Activated CD8-positive, alpha-beta memory T cell treated with anti-CD3 and anti-CD28 coated beads for 36 hours (primary cell): ENCODE results near the gene DNAJC5. TPM values are rescaled to one million over a fixed set of nuclear protein-coding genes. Genes with fewer than 3 reads are reported as not detected.
"Not testable (repeated sequence)": the region's sequence is repeated elsewhere in the genome, so short reads cannot be mapped to it uniquely, and the experiment has no call there.

Experiments
- CTCF ChIA-PET: fragments of 350-600 bp; sonication (Branson Sonifier 250); formaldehyde crosslinking; loops from one replicate; lab custom pipeline; 2021; ENCODE audit warnings: antibody characterized with exemption; lab: Charles Lee
- POLR2A ChIA-PET: fragments of 350-600 bp; sonication (Branson Sonifier 250); formaldehyde crosslinking; loops from one replicate; lab custom pipeline; 2021; ENCODE audit warnings: antibody characterized with exemption; lab: Charles Lee
- total RNA-seq, 2 experiments: library from RNA; stranded (reverse); gene quantifications; one replicate each; pipeline ENCODE4 v1.2.3, GENCODE V29; 2021

DNAJC5 gene
- total RNA-seq, 2 experiments from 2014 or later: 40.3 TPM

DNA sequence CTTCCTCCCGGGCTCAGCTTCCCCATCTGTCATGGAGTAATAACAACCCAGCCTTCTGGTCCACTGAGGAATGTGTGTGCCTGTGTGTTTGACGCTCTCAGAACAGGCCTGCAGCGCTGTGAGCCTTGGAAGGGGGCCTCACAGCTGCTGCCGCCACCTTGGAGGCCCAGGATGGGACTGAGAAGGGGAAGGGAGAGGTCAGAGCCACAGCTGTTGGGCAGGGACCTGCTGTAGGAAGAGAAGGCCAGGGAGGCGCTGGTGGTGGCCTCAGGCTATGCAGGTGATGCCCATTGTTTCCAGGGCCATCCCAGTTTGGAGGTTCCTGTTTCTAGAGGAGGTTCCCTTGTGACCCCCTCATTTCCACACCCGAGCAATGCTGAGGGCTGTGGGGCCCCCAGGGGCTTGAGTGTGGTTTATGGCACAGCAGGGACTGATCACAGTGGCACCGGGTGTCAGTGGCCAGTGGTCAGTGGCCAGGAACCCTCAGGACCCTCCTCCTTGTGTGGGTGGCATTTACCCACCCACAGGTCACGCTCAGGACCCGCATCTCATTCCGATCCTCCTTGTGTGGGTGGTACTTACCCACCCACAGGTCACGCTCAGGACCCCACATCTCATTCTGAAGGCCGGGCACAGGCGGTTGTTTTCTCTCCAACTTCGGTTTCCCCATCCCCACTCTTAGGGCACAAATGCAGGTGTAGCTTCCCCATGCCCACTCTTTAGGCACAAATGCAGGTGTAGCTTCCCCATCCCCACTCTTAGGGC, 15.8 kb upstream of the DNAJC5 start:
- ChIA-PET POLR2A (no interaction called here), CTCF (interaction anchor here (0.6 kb wide), 1 partner anchor 383 kb away, joined by 4 read pairs; no protein-coding TSS in a partner anchor)

DNA sequence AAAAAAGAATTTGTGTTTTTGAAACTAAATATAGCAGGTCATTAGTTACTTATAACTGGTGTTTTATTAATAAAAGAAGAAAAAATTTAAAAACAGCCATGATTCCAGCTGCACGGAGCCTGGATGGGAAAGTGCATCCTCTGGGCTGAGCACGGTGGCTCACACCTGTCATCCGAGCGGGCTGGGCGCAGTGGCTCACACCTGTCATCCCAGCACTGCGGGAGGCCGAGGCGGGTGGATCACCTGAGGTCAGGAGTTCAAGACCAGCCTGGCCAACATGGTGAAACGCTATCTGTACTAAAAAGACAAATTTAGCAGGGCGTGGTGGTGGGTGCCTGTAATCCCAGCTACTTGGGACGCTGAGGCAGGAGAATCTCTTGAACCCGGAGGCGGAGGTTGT, 14.0 kb upstream of the DNAJC5 start:
- CTCF ChIA-PET: not testable (repeated sequence)
- POLR2A ChIA-PET: interaction anchor here (0.6 kb wide), 1 partner anchor 14 kb away, joined by 3 read pairs; no protein-coding TSS in a partner anchor

DNA sequence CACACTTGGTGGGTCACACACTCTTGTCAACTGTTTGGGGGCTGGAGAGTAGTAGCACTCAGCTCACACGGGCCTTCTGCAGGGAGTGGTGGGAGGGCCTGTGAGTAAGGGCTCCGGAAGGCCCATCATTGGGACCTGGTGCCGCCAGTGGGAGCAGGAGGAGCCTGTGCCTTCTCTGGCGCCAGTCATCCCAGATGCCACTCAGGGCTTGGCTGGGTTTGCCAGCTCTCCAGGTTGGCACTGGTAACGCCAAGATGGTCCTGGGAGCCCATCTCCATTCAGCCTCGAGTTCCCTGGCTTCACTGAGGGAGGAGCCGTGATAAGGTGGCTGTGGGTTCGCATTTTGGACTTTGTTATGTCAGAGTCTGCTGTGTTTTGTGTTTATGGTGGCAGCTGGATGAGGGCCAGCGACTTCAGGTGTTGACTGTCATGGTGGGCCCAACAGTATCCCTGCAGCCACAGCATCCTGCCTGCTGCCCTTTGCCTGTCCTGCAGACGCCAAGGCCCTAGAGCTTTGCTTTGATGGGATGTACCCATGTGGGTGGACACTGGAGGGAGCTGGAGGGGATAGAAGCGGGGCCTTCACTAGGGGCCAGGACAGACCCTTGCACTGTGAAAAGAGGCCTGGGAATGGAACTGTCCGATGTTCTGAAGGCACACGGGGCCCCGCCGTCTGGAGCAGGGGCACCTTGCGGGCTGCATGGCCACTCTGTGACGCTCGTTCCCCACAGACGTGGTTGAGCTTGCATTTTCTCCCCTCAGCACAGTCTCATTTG, 13.3 kb upstream of the DNAJC5 start:
- CTCF ChIA-PET: no interaction called here
- POLR2A ChIA-PET: interaction anchor here (0.5 to 0.6 kb wide), 3 partner anchors 15 to 361 kb away, joined by 3 to 4 read pairs (median 3); no protein-coding TSS in a partner anchor

DNA sequence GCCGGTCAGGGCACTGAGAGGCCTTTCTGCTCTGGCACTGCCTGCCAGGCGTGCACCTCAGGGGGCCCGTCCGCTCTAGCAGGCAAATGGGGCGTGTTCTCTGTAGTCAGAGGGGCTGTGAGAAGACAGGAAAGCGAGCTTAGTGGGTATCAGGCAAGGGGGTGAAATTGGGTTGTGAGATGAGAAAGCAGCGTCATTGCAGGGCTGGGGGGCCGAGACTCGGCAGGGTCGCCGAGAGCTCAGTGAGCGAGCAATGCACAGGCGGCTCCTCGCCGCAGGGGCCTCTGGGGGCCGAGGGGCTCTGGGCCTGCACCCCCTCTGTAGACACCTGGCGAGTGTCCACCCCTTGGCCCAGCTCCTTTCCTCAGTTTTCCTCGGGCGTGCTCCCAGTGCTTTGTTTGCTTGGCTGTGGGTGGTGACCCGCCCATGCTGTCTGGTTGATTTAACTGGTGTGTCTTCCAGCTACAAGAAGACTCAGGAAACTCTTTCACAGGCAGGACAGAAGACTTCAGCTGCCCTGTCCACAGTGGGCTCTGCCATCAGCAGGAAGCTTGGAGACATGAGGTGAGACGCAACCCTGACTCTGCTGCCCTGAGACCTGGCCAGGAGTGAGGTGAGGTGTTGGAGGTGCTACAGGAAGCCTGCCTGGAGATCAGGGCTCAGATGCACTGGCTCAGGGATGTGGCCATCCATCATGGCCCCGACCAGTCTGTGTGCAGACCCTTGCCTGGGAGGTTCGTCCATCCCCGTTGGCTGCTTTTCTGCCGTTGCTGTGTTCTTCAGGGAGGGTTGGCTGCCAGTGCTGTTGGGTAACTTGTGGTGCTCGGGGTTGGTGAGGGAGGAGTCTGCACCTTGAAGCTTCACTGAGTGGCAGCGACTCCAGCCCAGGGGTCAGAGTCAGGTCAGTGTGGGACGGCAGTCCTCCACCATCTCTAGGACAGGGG, 12.4 kb upstream of the DNAJC5 start:
- ChIA-PET POLR2A (interaction anchor here (0.5 to 0.6 kb wide), 2 partner anchors 64 to 361 kb away, joined by 3 to 4 read pairs; no protein-coding TSS in a partner anchor), CTCF (no interaction called here)

DNA sequence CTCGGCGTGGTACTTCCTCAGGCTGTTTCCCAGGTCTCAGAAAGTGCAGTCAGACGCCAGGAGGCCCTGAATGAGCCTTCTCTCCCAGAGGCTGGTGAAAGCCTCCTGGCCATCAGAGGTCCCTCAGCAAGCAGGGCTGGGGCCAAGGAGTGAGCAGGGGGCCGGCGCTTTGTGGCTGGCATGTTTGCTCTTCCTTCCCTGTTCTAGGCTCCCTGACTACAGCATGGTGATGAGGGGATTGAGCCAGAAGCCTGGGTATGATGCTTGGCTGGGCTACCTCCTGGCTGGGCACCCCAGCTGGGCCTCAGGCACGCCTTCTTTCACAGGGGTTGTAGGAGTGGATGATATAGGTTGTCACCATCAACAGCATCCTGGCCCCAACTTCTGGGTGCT, 11.7 kb upstream of the DNAJC5 start:
- CTCF ChIA-PET: no interaction called here
- POLR2A ChIA-PET: no interaction called here

DNA sequence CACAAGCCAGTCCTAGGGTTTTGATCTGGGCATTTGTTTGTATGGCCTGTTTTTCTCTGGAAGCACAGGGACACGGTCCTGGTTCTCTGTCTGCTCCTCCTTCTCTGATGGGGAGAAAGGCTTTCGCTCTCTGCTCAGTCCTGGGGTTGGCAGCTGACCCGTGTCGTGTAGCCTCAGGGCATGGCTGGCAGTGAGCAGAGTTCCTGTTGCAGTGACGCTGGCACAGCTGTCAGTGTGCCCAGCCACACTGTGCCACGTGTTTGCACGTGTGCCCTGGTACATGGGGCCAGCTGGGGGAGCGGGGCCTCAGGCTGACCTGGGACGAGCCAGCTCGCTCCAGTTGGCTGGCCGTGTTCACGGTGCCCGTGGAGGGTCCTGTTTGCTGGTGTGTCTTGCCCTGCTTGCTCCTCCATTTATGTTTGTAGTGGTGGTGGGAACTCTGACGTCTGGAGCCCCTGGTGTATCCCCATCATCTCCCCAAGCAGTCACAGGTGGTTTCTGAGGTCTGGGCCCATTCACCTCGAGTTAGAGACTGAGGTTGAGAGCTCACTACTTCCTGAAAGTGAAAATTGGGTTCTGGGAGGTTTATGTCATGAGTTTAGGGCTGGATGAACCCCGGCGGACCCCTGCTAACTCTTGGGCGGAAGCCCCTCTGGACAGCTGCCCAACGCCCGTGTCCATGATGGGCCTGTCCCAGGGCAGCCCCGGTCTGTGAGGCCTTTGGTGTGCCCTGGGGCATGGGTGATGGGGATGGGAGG, 10.2 kb upstream of the DNAJC5 start:
- ChIA-PET POLR2A (no interaction called here), CTCF (interaction anchor here (0.7 kb wide), 1 partner anchor 166 kb away, joined by 3 read pairs; no protein-coding TSS in a partner anchor)

DNA sequence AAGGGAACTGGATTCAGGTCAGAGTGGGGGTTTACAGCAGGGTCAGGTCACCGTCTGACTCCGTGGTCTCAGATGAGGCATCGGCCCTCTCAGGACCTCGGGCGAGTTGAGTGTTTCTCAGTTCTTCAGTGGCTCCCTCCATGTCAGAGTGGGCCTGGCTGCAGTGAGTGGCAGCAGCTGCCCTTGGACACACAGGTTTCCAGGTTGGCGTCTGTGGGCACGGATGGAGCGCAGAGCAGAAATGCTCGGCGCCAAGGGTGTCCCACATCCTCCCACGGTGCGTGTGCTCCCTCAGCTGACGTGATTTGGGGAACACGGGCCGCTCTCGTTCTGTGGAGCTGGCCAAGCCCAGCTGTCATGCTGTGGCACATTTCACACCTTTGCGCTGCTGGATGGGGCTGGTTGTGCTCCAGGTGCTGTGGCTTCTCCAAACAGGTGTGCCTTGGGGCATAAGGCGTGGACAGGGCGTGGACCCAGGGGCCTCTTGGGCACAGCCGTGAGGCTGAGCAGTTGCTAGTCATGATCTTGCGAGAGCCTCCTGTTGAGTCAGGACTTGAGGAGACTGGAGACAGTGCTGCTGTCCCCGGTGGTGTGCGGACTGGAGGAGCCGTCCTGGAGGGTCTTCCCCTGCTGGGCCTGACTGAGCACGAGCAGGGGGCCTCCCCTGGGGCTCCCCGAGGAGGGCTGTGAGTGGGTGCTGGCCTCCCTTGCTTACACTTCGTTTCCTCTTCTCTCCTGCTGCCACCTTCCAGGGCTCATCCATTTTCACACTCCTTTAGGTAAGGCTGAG, 9.5 kb upstream of the DNAJC5 start:
- ChIA-PET POLR2A (no interaction called here), CTCF (interaction anchor here (0.7 kb wide), 1 partner anchor 165 kb away, joined by 3 read pairs; no protein-coding TSS in a partner anchor)

DNA sequence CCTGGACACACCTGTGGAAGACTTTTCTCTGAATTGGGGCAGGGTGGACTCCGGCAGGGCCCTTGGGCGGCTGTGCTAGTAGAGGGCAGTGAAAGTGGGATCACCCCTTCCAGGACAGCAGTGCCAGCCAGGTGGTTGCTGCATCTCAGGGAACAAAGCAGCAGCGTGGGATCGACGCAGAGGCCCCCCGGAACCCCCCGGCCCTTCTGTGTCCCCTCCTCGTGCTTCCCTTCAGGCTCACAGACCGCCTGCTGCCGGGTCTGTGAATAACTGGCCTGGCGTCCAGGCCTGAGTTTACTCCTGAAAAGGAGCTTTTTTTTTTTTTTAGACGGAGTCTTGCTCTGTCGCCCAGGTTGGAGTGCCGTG, 8.9 kb upstream of the DNAJC5 start:
- ChIA-PET CTCF (no interaction called here), POLR2A (no interaction called here)

DNA sequence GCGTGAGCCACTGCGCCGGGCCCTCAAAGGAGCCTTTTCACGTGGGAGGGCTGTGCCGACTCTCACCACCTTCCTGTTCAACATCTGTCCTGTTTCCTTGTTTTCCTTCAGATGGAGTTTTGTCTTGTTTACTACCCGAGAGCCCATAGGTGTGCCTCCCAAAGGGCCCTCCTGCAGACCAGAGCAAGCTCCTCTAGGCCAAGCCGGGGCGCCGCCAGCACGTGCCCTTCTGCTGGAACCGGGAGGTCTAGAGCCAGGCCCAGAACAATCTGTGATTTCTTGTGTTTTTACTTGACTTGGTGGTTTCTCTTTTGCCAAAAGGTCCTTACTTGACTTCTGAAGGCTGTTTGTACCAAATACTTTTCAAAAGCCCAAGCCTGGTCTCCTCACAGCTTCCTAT, 8.0 kb upstream of the DNAJC5 start:
- POLR2A ChIA-PET: no interaction called here

DNA sequence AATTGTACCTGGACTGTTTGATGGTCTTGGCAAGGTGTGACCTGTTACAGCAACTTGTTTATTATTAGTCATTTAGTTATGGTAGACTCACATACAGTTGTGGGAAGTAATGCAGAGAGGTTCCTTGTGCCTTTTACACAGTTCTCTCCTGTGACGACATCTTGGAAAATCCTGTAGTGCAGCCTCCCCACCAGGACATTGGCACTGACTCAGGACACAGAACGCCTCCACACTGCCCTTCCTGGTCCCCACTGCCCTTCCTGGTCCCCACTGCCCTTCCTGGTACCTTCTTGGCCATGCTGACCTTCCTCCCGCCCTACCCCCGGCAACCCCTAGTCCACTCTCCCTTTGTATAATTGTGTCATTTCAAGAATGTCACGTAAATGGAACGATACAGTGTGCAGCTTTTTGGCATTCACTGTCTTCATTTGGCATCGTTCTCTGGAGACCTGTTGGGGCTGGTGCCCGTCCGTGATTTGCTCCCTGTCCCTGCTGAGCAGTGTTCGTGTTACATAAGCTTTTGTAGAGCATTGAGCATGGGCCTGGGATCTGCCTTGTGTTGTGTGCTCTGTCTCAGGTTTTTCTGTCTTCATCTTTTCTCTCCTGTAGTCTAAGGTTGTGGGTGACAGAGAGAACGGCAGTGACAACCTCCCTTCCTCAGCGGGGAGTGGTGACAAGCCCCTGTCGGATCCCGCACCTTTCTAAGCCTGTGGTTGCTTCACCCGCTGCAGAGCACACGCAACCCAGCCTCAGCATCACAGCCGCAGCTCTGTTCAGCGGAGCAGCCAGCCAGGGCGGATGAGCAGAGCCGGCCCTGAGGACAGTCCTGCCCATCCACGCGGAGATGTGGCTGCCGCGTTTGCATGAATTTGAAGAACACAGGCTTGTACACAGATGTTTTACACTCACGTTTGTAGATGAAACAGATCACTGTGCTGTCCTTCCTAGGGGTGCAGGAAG, 5.4 kb upstream of the DNAJC5 start:
- ChIA-PET POLR2A (no interaction called here), CTCF (no interaction called here)

More for the DNA sequence above, 8.0 kb upstream of the DNAJC5 start:
- CTCF ChIA-PET: no interaction called here

DNA sequence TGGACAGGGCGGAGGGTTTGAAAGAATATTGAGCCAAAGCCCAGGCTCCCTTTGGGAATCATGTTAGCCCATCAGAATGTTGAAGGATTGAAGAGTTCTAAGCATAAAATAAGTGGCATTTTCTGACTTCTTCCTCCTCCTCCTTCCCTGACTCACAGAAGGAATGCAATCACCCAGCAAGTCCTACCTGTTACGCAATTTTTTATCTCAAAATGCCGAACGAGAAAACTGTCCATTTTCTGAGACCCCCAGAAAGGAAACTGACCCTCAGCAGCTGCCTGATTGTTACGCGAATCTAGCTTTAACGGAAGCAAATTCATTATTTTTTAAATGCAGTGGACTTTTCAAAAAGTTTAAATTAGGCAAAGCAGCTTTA, 4.7 kb upstream of the DNAJC5 start:
- ChIA-PET POLR2A (no interaction called here), CTCF (no interaction called here)

DNA sequence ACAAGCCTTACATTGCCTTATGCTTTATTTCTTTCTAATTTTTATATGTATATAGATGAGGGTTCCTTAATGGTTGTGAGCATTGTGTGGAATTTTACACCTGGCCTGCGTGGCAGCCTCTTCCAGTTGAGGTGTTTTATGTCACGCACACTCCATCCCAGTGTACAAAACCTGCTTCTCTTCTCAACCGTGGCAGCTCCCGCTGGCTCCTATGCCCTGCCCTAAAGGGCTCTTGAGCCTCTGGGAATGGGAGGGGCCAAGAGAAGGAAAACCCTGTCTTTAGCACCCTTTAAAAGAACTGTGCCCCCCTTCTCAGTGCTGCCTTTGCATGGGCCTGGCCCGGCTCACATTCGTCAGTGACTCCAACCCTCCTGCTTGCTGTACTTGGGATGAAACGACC, 4.3 kb upstream of the DNAJC5 start:
- POLR2A ChIA-PET: no interaction called here

DNA sequence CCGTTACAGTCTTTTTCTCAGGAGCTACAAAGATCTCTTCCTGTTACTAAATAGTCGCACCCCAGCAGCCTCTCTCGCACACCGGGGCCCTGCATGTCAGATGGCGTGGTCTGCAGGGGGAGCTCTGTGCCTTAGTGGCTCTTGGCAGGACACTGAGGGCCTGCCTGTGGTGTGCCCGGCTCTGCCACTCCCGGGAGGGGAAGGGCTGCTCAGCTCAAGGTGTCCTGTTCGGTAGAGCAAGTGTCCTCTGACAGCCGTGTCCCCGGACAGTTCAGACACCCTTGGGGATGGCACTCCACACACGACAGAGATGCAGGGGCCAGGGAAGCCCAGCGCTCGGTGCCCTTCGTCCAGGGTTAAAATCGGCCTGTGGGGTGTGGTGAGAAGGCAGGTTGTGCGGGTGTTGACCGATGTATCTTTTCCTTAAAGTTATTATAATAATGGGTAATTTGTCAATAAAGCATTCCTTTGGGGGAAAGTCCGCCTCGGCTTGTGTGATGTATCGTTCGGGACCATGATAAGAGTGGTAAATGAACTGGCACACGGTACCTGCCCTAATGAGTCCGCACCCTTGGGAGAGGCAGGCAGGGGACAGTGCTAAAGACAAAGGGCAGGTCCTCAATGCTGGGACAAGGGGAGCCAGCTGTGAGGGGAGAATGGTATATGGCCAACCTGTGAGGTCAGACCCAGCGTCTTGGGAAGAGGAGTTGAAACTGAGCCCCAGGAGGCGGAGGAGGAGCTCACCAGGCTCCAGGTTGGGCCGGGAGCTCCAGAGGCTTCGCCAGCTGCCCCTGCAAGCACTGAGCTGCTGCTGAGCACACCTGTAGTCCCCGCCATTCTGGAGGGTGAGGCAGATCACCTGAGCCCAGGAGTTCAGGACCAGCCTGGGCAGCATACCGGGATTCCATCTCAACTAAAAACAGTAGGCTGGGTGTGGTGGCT, 3.6 kb upstream of the DNAJC5 start:
- POLR2A ChIA-PET: no interaction called here
- CTCF ChIA-PET: interaction anchor here (0.6 kb wide), 1 partner anchor 46 kb away, joined by 3 read pairs; no protein-coding TSS in a partner anchor

More for the DNA sequence above, 4.3 kb upstream of the DNAJC5 start:
- CTCF ChIA-PET: no interaction called here

DNA sequence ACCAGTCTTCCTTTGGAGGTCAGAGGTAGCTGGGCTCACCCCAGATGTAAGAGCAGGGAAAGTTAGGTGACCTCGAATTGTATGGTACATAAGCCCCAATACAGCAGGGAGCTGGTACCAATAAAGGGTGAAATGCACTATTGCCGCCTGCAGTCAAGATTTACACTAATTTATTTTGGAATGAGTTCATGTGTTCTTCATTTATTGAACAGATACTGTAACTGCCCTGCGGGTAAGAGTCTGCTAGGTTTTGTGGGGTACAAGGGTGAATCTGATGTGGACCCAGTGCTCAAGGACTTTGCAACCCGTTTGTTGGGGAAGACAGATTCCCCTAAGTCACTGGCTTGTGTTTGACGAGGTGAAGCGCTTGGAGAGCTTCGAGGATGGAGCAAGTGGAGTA, 2.5 kb upstream of the DNAJC5 start:
- ChIA-PET POLR2A (no interaction called here), CTCF (no interaction called here)

DNA sequence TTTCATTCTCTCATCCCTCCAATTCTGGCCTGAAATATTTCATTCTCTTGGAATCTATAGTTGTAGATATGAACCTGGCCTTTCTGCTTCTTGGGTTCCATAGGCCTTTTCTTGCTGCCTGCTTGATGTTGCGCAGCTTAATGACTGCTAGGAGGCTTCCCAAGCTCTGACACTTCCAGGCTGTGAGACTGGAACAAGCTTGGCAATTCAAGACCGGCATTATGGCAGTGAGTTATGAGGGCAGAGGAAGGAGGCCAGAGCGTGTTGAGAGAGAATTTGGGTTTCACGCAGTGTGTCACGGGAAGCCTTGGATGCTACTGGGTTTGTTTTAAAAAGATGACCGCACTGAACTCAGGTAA, 948 bp upstream of the DNAJC5 start:
- POLR2A ChIA-PET: interaction anchor here (1.1 kb wide), 1 partner anchor 373 kb away, joined by 3 read pairs; no protein-coding TSS in a partner anchor

More for the DNA sequence above, 948 bp upstream of the DNAJC5 start:
- CTCF ChIA-PET: interaction anchor here (1.0 kb wide), 1 partner anchor 61 kb away, joined by 3 read pairs; no protein-coding TSS in a partner anchor
